Measurements from ENCODE around the gene TRMU.

DNA sequence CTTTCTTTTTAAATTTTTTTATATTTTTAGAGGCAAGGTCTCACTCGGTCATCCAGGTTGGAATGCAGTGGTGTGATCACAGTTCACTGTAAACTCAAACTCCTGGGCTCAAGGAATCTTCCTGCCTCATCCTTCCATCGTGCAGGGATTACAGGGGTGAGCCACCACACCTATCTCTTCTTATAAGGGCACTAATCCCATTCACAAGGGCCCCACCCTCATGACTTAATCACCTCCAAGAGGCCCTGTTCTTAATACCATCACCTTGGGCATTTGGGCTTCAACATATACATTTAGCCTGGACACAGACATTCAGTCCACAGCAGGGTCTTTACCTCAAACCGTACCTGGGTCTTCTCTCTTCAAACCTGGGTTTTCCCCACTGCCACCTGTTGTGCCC is 43.3 kb upstream of the TRMU start:
- TF ChIP-seq GATA2 (IDR thresholded peaks at IDR 0.05; ENCODE audit: low read depth, low read length) (no peak), GATA3 (IDR thresholded peaks at IDR 0.05; ENCODE audit: low read depth, low read length) (no peak)

Measured in SH-SY5Y (cell line).